Prostate gland (tissue), 2 donors: ENCODE measurements around the gene CACNA1S.

ENCODE experiments used
- POLR2A ChIP-seq: fragments of 450-650 bp; IDR thresholded peaks from one replicate; pipeline ENCODE4 v1.6.1; 2016; ENCODE audit warnings: antibody characterized with exemption, mild to moderate bottlenecking
- POLR2AphosphoS5 ChIP-seq: sonication (generic); formaldehyde crosslinking; IDR thresholded peaks from one replicate; pipeline ENCODE4 v1.6.1; 2017; ENCODE audit warnings: antibody characterized with exemption
- TF ChIP-seq, protein P1 (sequence below), 4 experiments: fragments of 200-600 bp in 2 of 4; fragments of 450-650 bp in 2 of 4; sonication (generic) in 2 of 4; IDR thresholded peaks; 1 replicate in 3 of 4; 2 replicates in 1 of 4; pipeline ENCODE4 v1.5.1; 2016 to 2019; ENCODE audit warnings: antibody characterized with exemption in 4 of 4, mild to moderate bottlenecking in 2 of 4, moderate library complexity in 2 of 4

DNA sequence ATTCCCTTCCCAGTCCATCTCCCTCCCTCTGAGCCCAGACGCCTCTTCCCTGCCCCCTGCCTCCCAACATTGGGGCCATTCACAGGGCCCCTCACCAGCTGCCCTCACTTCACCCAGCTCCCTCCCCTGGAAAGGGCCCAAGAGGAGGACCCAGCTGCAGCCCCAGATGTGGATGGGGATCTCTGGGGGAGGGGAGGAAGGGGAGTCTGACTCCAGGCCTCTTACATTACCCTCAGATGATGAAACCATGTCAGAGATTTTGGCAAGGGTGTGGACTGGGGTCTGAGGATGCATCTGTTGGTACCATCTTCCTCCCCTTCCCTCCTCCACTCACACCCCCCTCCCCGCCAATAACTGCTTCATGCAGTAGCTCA, 87.6 kb downstream of the CACNA1S start:
- TF ChIP-seq, protein P1, sequence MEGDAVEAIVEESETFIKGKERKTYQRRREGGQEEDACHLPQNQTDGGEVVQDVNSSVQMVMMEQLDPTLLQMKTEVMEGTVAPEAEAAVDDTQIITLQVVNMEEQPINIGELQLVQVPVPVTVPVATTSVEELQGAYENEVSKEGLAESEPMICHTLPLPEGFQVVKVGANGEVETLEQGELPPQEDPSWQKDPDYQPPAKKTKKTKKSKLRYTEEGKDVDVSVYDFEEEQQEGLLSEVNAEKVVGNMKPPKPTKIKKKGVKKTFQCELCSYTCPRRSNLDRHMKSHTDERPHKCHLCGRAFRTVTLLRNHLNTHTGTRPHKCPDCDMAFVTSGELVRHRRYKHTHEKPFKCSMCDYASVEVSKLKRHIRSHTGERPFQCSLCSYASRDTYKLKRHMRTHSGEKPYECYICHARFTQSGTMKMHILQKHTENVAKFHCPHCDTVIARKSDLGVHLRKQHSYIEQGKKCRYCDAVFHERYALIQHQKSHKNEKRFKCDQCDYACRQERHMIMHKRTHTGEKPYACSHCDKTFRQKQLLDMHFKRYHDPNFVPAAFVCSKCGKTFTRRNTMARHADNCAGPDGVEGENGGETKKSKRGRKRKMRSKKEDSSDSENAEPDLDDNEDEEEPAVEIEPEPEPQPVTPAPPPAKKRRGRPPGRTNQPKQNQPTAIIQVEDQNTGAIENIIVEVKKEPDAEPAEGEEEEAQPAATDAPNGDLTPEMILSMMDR (IDR thresholded peaks at IDR 0.05): no peak
- TF ChIP-seq POLR2AphosphoS5 (no peak), POLR2A (no peak)
